H9 (cell line): ENCODE results near the gene KRT32. TPM values are rescaled to one million over a fixed set of nuclear protein-coding genes. Genes with fewer than 3 reads are reported as not detected.

Source experiments
- DNase-seq: peaks from one replicate; pipeline ENCODE4 v3.0.0-alpha.2; 2017
- H2AFZ ChIP-seq: one replicate; pipeline ENCODE4 v1.6.1; 2013; ENCODE audit warnings: mild to moderate bottlenecking, low read length, control low read depth, moderate library complexity
- H2AK5ac ChIP-seq: 2 replicates; pipeline ENCODE4 v1.6.1; 2013; ENCODE audit warnings: low read length, control low read depth, mixed read lengths; ENCODE audit not compliant: insufficient read length
- H2BK120ac ChIP-seq: one replicate; pipeline ENCODE4 v1.6.1; 2013; ENCODE audit warnings: low read depth, mild to moderate bottlenecking, low read length, control low read depth, inconsistent platforms; ENCODE audit not compliant: poor library complexity, severe bottlenecking
- H2BK12ac ChIP-seq: 2 replicates; pipeline ENCODE4 v1.6.1; 2013; ENCODE audit warnings: low read length, control low read depth, mixed read lengths, low read depth; ENCODE audit not compliant: insufficient read length
- H2BK15ac ChIP-seq: 2 replicates; pipeline ENCODE4 v1.6.1; 2013; ENCODE audit warnings: low read depth, low read length, control low read depth
- H2BK20ac ChIP-seq: one replicate; pipeline ENCODE4 v1.6.1; 2013; ENCODE audit warnings: low read depth, mild to moderate bottlenecking, low read length, control low read depth, inconsistent platforms; ENCODE audit not compliant: poor library complexity, severe bottlenecking
- H2BK5ac ChIP-seq: 2 replicates; pipeline ENCODE4 v1.6.1; 2013; ENCODE audit warnings: low read length, control low read depth, mixed read lengths; ENCODE audit not compliant: insufficient read length
- H3K14ac ChIP-seq: 2 replicates; pipeline ENCODE4 v1.6.1; 2013; ENCODE audit warnings: low read length, control low read depth; ENCODE audit not compliant: insufficient read depth
- H3K18ac ChIP-seq: 2 replicates; pipeline ENCODE4 v1.6.1; 2013; ENCODE audit warnings: low read depth, mild to moderate bottlenecking, mixed read lengths, low read length, control low read depth; ENCODE audit not compliant: insufficient read length
- H3K23ac ChIP-seq: 2 replicates; pipeline ENCODE4 v1.6.1; 2013; ENCODE audit warnings: low read length, control low read depth, mixed read lengths, low read depth; ENCODE audit not compliant: insufficient read length
- H3K23me2 ChIP-seq: 2 replicates; pipeline ENCODE4 v1.6.1; 2013; ENCODE audit warnings: low read depth, mild to moderate bottlenecking, mixed read lengths, low read length, control low read depth; ENCODE audit not compliant: insufficient read length, poor library complexity, severe bottlenecking
- H3K27ac ChIP-seq: 2 replicates; pipeline ENCODE4 v1.5.1; 2013; ENCODE audit warnings: low read length, control low read depth, mixed read lengths, low read depth; ENCODE audit not compliant: insufficient read length
- H3K27me3 ChIP-seq: 2 replicates; pipeline ENCODE4 v1.6.1; 2013; ENCODE audit warnings: low read length, control low read depth, inconsistent platforms; ENCODE audit not compliant: insufficient read depth
- H3K4ac ChIP-seq: 2 replicates; pipeline ENCODE4 v1.6.1; 2013; ENCODE audit warnings: low read depth, mild to moderate bottlenecking, control low read depth, inconsistent platforms, low read length, moderate library complexity
- H3K4me1 ChIP-seq: 2 replicates; pipeline ENCODE4 v1.6.1; 2013; ENCODE audit warnings: low read length, control low read depth, inconsistent platforms; ENCODE audit not compliant: insufficient read depth
- H3K4me2 ChIP-seq: 2 replicates; pipeline ENCODE4 v1.6.1; 2013; ENCODE audit warnings: low read length, control low read depth, mixed read lengths; ENCODE audit not compliant: insufficient read length, insufficient read depth
- H3K56ac ChIP-seq: 2 replicates; pipeline ENCODE4 v1.6.1; 2013; ENCODE audit warnings: low read depth, mild to moderate bottlenecking, mixed read lengths, low read length, control low read depth; ENCODE audit not compliant: insufficient read length
- H3K79me1 ChIP-seq: 2 replicates; pipeline ENCODE4 v1.6.1; 2013; ENCODE audit warnings: low read depth, mild to moderate bottlenecking, moderate library complexity, low read length, control low read depth, inconsistent platforms; ENCODE audit not compliant: insufficient read depth, poor library complexity, severe bottlenecking
- H3K79me2 ChIP-seq: 2 replicates; pipeline ENCODE4 v1.6.1; 2013; ENCODE audit warnings: low read length, control low read depth, inconsistent platforms; ENCODE audit not compliant: insufficient read depth
- H3K9ac ChIP-seq: 2 replicates; pipeline ENCODE4 v1.6.1; 2013; ENCODE audit warnings: low read length, control low read depth, mixed read lengths; ENCODE audit not compliant: insufficient read length; ENCODE audit errors: extremely low read depth
- H3K9me3 ChIP-seq: one replicate; pipeline ENCODE4 v1.6.1; 2013; ENCODE audit warnings: low read depth, low read length, inconsistent platforms; ENCODE audit not compliant: control insufficient read depth
- H3T11ph ChIP-seq: one replicate; pipeline ENCODE4 v1.6.1; 2013; ENCODE audit warnings: mild to moderate bottlenecking, low read length, control low read depth, inconsistent platforms
- H4K20me1 ChIP-seq: one replicate; pipeline ENCODE4 v1.6.1; 2013; ENCODE audit not compliant: control insufficient read depth, insufficient read length, insufficient read depth
- H4K5ac ChIP-seq: 2 replicates; pipeline ENCODE4 v1.6.1; 2013; ENCODE audit warnings: low read depth, mild to moderate bottlenecking, mixed read lengths, low read length, control low read depth; ENCODE audit not compliant: insufficient read length
- H4K8ac ChIP-seq: replicated peaks from 2 replicates; pipeline ENCODE4 v1.6.1; 2013; ENCODE audit warnings: low read length, control low read depth, mixed read lengths, low read depth; ENCODE audit not compliant: insufficient read length
- H4K91ac ChIP-seq: 2 replicates; pipeline ENCODE4 v1.6.1; 2013; ENCODE audit warnings: low read depth, mild to moderate bottlenecking, moderate library complexity, mixed read lengths, low read length, control low read depth; ENCODE audit not compliant: insufficient read length
- H3K27ac Mint-ChIP-seq, 3 experiments: 2 replicates in 2 of 3; 3 replicates in 1 of 3; pipeline ENCODE4 v1.8.0; 2020 to 2021; ENCODE audit warnings: mixed read lengths in 3 of 3, mild to moderate bottlenecking in 1 of 3, moderate library complexity in 1 of 3
- H3K27me3 Mint-ChIP-seq: 2 replicates; pipeline ENCODE4 v1.8.0; 2021; ENCODE audit warnings: low read depth, mild to moderate bottlenecking, moderate library complexity, mixed read lengths
- H3K36me3 Mint-ChIP-seq, 3 experiments: 2 replicates in 2 of 3; 3 replicates in 1 of 3; pipeline ENCODE4 v1.8.0; 2020 to 2021; ENCODE audit warnings: low read depth in 3 of 3, mixed read lengths in 3 of 3; ENCODE audit not compliant: insufficient read depth in 1 of 3
- H3K4me1 Mint-ChIP-seq, 2 experiments: 2 replicates each; pipeline ENCODE4 v1.8.0; 2020; ENCODE audit warnings: mixed read lengths in 2 of 2
- H3K4me3 Mint-ChIP-seq, 2 experiments: 2 replicates in 1 of 2; 3 replicates in 1 of 2; pipeline ENCODE4 v1.8.0; 2020 to 2021; ENCODE audit warnings: mild to moderate bottlenecking in 2 of 2, mixed read lengths in 2 of 2, moderate library complexity in 1 of 2
- H3K9me3 Mint-ChIP-seq, 2 experiments: 2 replicates in 1 of 2; 3 replicates in 1 of 2; pipeline ENCODE4 v1.8.0; 2020; ENCODE audit warnings: mild to moderate bottlenecking in 2 of 2, mixed read lengths in 2 of 2, moderate library complexity in 1 of 2
- CTCF ChIP-seq: fragments of 200-600 bp; sonication (generic); conservative IDR thresholded peaks from 3 replicates; pipeline ENCODE4 v1.8.0; 2021; ENCODE audit warnings: antibody characterized with exemption, mild to moderate bottlenecking
- WGBS: extraction: QIAGEN DNeasy Blood & Tissue Kit; methylation state at CpG from one replicate; pipeline ENCODE4 v1.1.7; 2013; ENCODE audit warnings: missing lambda C conversion rate, low lambda C conversion rate, mixed read lengths; ENCODE audit not compliant: insufficient read length; ENCODE audit errors: extremely low coverage; 5-methylcytosine and 5-hydroxymethylcytosine counted together
- total RNA-seq: library from RNA; stranded (reverse); gene quantifications from 2 replicates; pipeline ENCODE4 v1.2.1, GENCODE V29; 2021

Gene KRT32
- total RNA-seq, 1 experiment from 2014 or later: not detected

GRCh38 chr17:41494524-41494923 is 27.3 kb upstream of the KRT32 start:
- Histone ChIP-seq H2BK120ac (no peak overlapping the region), H2BK15ac (no peak overlapping the region), H2AK5ac (no peak overlapping the region), H3K23me2 (no peaks in the 10 kb centered on the region), H4K91ac (no peak overlapping the region), H3K18ac (no peak overlapping the region), H3K14ac (no peak overlapping the region), H4K5ac (no peak overlapping the region), H3K4ac (no peak overlapping the region), H3K79me1 (no peaks in the 10 kb centered on the region), H3K56ac (no peak overlapping the region), H3K79me2 (no peaks in the 10 kb centered on the region), H2AFZ (no peak overlapping the region), H4K20me1 (no peaks in the 10 kb centered on the region), H3K27ac (no peak overlapping the region), H3K9me3 (no peaks in the 10 kb centered on the region), H2BK20ac (no peak overlapping the region), H3T11ph (no peak overlapping the region), H3K4me2 (no peak overlapping the region), H3K4me1 (no peaks in the 10 kb centered on the region), H4K8ac (no peak overlapping the region), H3K27me3 (no peaks in the 10 kb centered on the region), H2BK12ac (no peak overlapping the region), H3K9ac (peak overlapping the region; percentile 7), H3K23ac (no peak overlapping the region), H2BK5ac (no peak overlapping the region)
- H3K4me1 Mint-ChIP-seq: peaks cover 19 to 20% of the 10 kb centered on the region in 2 experiments
- no peaks in the 10 kb centered on the region for H3K36me3 Mint-ChIP-seq
- H3K9me3 Mint-ChIP-seq: no peaks in the 10 kb centered on the region
- no CpG with 5 or more reads among the region's 2 CpGs for WGBS
- peaks cover 18% of the 10 kb centered on the region for H3K27me3 Mint-ChIP-seq
- peak overlapping the region in 1 of 3 experiments; percentile 70; a peak in 2 of 7 replicates for H3K27ac Mint-ChIP-seq
- TF ChIP-seq CTCF: no peak
- H3K4me3 Mint-ChIP-seq: no peak overlapping the region
- DNase-seq: no peak
